GM10266 (cell line): Measurements from ENCODE around the gene POLE3.

ENCODE experiments used
- DNase-seq: peaks from one replicate; pipeline ENCODE4 v3.0.0; 2012; ENCODE audit errors: extremely low spot score
- TF ChIP-seq, protein P1 (sequence below): IDR thresholded peaks from 2 replicates; pipeline ENCODE4 v1.5.1; 2012; ENCODE audit warnings: mild to moderate bottlenecking, low read depth; ENCODE audit not compliant: control insufficient read depth, insufficient read depth; ENCODE audit errors: missing control alignments

POLE3 gene

DNA sequence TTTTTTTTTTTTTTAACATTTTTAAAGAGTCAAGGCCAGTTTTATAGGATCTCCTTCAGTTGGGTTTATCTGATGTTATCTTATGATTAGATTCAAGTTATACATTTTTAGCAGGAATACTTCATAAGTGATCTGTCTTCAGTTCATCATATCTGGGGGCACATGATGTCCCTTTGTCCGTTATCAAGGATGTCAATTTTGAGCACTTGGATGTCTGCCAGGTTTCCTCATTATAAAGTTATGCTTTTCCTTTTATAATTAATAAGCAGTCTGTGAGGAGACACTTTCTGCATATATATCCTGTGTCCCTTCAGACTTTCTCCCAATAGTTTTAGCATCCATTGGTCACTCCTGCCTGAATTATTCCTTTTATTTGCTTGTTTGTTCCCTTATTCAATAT is 45.5 kb downstream of the POLE3 start:
- TF ChIP-seq, protein P1, sequence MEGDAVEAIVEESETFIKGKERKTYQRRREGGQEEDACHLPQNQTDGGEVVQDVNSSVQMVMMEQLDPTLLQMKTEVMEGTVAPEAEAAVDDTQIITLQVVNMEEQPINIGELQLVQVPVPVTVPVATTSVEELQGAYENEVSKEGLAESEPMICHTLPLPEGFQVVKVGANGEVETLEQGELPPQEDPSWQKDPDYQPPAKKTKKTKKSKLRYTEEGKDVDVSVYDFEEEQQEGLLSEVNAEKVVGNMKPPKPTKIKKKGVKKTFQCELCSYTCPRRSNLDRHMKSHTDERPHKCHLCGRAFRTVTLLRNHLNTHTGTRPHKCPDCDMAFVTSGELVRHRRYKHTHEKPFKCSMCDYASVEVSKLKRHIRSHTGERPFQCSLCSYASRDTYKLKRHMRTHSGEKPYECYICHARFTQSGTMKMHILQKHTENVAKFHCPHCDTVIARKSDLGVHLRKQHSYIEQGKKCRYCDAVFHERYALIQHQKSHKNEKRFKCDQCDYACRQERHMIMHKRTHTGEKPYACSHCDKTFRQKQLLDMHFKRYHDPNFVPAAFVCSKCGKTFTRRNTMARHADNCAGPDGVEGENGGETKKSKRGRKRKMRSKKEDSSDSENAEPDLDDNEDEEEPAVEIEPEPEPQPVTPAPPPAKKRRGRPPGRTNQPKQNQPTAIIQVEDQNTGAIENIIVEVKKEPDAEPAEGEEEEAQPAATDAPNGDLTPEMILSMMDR: no peak
- DNase-seq: no peak

DNA sequence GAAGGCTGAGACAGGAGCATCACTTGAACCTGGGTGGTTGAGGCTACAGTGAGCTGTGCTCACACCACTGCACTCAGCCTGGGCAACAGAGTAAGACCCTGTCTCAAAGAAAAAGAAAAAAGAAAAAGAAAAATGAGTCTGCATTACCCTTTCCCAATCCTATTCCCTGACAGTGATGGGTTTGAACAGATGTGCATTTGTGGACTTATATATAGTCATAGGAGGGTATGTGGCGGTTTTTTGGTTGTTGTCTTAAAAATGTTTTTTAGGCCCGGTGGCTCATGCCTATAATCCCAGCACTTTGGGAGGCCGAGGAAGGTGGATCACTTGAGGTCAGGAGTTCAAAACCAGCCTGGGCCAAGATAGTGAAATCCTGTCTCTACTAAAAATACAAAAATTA is 47.1 kb downstream of the POLE3 start:
- no peak for DNase-seq
- TF ChIP-seq, protein P1: no peak

DNA sequence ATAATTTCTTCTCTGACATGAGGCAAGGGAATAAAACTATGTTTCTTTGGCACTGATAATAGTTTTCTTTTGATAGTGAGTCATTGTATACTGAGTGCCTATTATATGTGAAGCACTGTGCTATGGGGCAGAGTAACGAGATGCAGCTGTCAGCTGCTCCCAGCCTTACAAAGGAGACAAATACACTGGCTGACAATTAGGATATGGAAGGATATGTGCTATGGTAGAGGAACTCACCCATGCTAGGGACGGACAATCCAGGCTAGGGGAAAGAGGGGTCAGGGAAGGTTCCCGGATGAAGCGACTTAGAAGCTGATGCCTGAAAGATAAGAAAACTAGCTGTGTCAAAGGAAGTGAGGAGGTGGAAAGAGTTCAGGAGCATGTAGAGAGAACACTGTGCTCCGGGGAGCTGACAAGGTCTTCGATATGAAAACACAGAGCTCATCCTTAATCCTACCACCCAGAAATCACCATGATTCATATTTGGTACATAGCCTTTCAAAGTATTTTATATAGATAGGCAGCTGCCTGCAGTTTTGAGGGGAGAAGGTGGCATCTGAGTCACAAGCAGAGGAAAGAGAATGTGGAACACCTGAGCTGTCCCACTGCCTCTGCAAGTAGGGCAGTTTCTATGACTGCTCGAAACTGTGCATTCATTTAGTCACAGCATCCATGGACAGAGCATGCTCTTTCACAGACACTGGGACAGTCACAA is 49.0 kb downstream of the POLE3 start:
- TF ChIP-seq, protein P1: no peak
- no peak for DNase-seq

DNA sequence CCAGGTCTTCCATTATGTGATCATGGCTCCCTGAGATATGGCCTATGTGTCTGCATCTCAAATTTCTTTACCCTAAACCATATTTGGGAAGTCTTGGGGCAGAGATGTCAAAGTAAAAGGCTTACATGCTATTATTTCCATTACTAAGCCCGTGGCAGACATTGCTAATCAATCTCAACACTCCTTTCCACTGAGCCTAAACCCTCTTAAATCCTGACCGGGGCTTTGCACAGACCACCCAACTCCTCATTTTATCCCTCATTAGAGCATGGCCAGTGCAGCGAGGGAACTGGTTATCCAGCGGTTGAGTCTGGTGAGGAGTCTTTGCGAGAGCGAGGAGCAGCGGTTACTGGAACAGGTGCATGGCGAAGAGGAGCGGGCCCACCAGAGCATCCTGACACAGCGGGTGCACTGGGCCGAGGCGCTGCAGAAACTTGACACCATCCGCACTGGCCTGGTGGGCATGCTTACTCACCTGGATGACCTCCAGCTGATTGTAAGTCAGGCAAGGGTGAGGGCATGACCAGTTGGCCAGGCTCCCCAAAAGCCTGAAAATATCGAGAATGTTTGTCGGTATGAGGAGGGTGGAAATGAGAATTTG is 50.1 kb downstream of the POLE3 start:
- TF ChIP-seq, protein P1: no peak
- no peak for DNase-seq

DNA sequence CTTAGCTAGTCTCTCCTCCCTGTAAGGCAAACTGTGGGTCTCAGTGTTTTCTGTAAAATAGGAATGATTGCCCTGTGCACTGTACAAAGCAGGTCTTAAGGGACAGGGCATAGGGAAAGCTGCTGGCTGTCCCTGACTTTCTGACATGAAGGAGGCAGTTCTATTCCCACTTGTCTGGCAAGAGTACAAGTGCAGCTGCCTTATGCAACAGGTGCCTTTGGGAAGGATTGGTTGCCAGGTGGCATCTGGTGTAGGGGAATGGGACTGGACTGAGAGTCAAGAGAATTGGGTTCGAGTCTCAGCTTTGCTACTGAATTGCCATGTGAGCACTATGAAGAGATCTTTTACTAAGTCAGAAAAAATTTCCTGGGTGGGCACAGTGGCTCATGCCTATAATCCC is 51.1 kb downstream of the POLE3 start:
- DNase-seq: no peak
- TF ChIP-seq, protein P1: no peak
